Measurements from ENCODE around the gene MAN2A2. TPM values are rescaled to one million over a fixed set of nuclear protein-coding genes. Genes with fewer than 3 reads are reported as not detected.
"Not testable (repeated sequence)": the region's sequence is repeated elsewhere in the genome, so short reads cannot be mapped to it uniquely, and the experiment has no call there.

MAN2A2 gene
- total RNA-seq, 1 donor from 2014 or later: 78.0 TPM

DNA sequence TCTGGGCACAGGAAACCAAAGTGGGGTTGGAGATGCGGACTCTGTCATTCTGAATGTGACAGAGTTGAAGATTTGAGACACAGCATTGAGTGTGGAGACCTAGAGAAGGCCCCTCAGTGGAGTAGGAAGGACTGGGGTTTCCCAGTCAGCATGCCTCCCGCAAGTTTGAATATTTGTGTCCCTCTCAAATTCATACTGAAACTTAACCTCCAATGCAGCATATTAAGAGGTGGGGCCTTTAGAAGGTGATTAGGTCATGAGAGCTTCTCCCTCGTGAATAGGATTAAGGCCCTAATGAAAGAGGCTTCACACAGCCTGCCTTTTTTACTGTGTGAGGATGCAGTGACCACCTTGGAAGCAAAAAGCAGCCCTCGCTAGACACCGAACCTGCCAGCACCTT lies 21.3 kb downstream of the MAN2A2 start:
- no peak overlapping the region for H3K4me3 Mint-ChIP-seq
- no peak for DNase-seq (ENCODE audit: low read depth, low spot score)
- H3K36me3 Mint-ChIP-seq (ENCODE audit: low read depth): peaks cover 4% of the 10 kb centered on the region
- no peaks in the 10 kb centered on the region for H3K9me3 Mint-ChIP-seq
- no peaks in the 10 kb centered on the region for H3K27me3 Mint-ChIP-seq (ENCODE audit: low read depth)
- H3K27ac Mint-ChIP-seq (ENCODE audit: unreplicated experiment): no peak overlapping the region
- TF ChIP-seq, protein P1, sequence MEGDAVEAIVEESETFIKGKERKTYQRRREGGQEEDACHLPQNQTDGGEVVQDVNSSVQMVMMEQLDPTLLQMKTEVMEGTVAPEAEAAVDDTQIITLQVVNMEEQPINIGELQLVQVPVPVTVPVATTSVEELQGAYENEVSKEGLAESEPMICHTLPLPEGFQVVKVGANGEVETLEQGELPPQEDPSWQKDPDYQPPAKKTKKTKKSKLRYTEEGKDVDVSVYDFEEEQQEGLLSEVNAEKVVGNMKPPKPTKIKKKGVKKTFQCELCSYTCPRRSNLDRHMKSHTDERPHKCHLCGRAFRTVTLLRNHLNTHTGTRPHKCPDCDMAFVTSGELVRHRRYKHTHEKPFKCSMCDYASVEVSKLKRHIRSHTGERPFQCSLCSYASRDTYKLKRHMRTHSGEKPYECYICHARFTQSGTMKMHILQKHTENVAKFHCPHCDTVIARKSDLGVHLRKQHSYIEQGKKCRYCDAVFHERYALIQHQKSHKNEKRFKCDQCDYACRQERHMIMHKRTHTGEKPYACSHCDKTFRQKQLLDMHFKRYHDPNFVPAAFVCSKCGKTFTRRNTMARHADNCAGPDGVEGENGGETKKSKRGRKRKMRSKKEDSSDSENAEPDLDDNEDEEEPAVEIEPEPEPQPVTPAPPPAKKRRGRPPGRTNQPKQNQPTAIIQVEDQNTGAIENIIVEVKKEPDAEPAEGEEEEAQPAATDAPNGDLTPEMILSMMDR (conservative IDR thresholded peaks at IDR 0.05): no peak
- H3K4me1 Mint-ChIP-seq: no peaks in the 10 kb centered on the region

DNA sequence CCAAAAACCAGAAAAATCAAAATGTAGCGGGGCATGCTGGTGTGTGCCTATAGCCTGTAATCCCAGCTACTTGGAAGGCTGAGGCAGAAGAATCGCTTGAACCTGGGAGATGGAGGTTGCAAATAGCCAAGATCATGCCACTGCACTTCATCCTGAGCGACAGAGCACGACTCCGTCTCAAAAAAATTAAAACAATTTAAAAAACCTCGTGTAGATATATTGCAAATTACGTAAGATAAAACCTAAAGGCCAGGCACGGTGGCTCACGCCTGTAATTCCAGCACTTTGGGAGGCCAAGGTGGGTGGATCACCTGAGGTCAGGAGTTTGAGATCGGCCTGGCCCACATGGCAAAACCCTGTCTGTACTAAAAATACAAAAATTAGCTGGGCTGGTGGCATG lies 23.7 kb downstream of the MAN2A2 start:
- not testable (repeated sequence) for H3K27ac Mint-ChIP-seq (ENCODE audit: unreplicated experiment); H3K36me3 Mint-ChIP-seq (ENCODE audit: low read depth); H3K27me3 Mint-ChIP-seq (ENCODE audit: low read depth); H3K4me1 Mint-ChIP-seq; H3K4me3 Mint-ChIP-seq; H3K9me3 Mint-ChIP-seq; DNase-seq (ENCODE audit: low read depth, low spot score)

DNA sequence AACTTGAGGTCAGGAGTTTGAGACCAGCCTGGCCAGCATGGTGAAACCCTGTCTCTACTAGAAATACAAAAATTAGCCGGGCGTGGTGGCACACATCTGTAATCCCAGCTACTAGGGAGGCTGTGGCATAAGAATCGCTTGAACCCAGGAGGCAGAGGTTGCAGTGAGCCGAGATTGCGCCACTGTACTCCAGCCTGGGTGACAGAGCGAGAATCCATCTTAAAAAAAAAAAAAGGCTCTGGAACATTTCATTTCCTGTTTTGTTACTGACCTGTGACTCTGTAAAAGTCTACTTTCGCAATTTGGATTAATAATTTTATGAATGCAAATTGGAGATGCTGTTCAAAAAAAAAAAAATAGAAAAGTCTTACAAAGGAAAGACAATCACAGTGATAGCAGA lies 25.0 kb downstream of the MAN2A2 start:
- not testable (repeated sequence) for H3K36me3 Mint-ChIP-seq (ENCODE audit: low read depth); H3K9me3 Mint-ChIP-seq; H3K27me3 Mint-ChIP-seq (ENCODE audit: low read depth); DNase-seq (ENCODE audit: low read depth, low spot score); H3K4me3 Mint-ChIP-seq; H3K27ac Mint-ChIP-seq (ENCODE audit: unreplicated experiment)
- peaks cover 13% of the 10 kb centered on the region for H3K4me1 Mint-ChIP-seq

DNA sequence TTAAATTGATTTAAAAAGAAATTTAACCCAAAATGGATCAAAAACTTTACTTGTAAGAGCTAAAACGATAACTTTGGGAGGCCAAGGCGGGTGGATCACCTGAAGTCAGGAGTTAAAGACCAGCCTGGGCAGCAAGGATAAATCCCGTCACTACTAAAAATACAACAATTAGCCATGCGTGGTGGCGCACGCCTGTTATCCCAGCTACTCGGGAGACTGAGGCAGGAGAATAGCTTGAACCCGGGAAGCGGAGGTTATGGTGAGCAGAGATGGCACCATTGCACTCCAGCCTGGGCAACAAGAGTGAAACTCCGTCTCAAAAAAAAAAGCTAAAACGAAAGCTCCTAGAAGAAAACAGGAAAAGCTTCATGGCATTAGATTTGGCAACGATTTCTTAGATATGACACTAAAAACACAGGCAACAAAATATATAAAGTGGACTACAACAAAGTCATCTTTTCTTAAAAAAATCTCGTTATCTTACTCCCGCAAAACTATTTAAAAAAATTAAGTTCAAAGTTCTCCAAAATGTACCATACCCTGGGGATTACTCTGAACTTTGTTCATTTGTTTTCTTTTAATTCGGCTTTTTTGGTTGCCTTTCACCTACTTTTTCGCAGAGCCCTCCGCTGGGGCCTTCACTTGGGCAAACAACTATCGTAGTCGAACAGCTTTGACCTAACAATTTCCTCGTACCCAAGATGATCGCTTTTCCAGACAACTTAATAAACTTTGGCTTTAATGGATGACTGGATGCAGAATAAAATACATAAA lies 26.3 kb downstream of the MAN2A2 start:
- Mint-ChIP-seq H3K27me3 (ENCODE audit: low read depth) (no peaks in the 10 kb centered on the region), H3K9me3 (no peaks in the 10 kb centered on the region), H3K27ac (ENCODE audit: unreplicated experiment) (no peak overlapping the region), H3K4me3 (peak overlapping the region; percentile 54), H3K4me1 (peaks cover 17% of the 10 kb centered on the region), H3K36me3 (ENCODE audit: low read depth) (no peaks in the 10 kb centered on the region)
- TF ChIP-seq, protein P1 (conservative IDR thresholded peaks at IDR 0.05): no peak
- no peak for DNase-seq (ENCODE audit: low read depth, low spot score)

DNA sequence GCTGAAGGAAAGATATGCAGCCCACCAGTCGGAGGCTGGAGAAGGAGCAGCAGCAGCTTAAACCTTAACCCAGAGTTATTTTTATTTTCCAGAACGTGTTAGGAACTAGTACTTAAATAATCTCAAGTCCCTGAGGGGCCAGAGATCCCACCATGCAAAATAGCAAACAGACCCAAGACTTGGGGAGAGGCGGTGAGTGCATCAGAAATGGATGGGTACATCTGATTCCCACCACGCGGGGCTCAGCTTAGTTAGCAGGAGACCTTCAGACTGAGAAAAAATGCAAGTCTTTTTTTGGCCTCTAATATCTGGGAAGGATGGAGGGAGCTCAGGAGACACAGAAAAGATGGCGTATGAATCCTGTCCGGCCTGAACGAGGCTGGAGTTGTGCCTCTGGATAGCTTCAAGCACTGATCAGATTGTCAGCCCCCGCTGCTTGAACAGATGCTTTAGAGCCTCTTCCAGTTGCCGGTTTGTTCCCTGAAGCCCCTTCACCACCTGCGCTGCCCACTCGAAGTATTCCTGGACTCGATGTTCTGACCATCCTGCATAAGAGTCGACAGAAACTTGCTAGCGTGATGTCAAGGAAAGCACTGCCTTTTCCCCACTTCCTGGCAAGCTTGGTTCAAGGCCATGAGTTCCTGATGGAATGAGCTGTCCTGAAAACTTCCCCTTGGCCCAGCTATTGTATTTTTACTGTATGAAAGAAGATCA lies 27.9 kb downstream of the MAN2A2 start:
- H3K27ac Mint-ChIP-seq (ENCODE audit: unreplicated experiment): peak overlapping the region; percentile 67

DNA sequence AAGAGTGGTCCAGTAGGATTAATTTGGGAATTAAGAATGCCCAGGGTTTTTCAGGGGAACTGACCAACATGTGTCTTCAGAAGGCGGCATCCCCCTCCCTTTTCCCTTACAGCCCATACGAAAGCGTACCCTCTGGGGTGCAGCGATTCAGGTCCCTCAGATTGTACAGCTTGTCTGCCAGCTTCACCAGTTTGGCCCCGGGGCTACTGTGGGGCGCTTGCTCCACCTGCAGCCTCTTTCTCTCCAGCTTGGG lies 28.4 kb downstream of the MAN2A2 start:
- H3K27ac Mint-ChIP-seq (ENCODE audit: unreplicated experiment): no peak overlapping the region
- no peaks in the 10 kb centered on the region for H3K36me3 Mint-ChIP-seq (ENCODE audit: low read depth)
- H3K27me3 Mint-ChIP-seq (ENCODE audit: low read depth): no peaks in the 10 kb centered on the region
- H3K9me3 Mint-ChIP-seq: no peaks in the 10 kb centered on the region
- peaks cover 28% of the 10 kb centered on the region for H3K4me1 Mint-ChIP-seq
- no peak for DNase-seq (ENCODE audit: low read depth, low spot score)
- peak overlapping the region; percentile 91 for H3K4me3 Mint-ChIP-seq
- TF ChIP-seq, protein P1 (conservative IDR thresholded peaks at IDR 0.05): no peak

More for the DNA sequence above, 27.9 kb downstream of the MAN2A2 start:
- peak overlapping the region; percentile 91 for H3K4me3 Mint-ChIP-seq
- H3K9me3 Mint-ChIP-seq: no peaks in the 10 kb centered on the region
- no peaks in the 10 kb centered on the region for H3K27me3 Mint-ChIP-seq (ENCODE audit: low read depth)
- TF ChIP-seq, protein P1 (conservative IDR thresholded peaks at IDR 0.05): no peak
- H3K36me3 Mint-ChIP-seq (ENCODE audit: low read depth): no peaks in the 10 kb centered on the region
- DNase-seq (ENCODE audit: low read depth, low spot score): no peak
- H3K4me1 Mint-ChIP-seq: peaks cover 23% of the 10 kb centered on the region

Measured in neural crest cell (in vitro differentiated cells).